Fibroblast of gingiva (primary cell): Measurements from ENCODE around the gene SERPINH1.

Experiments
- DNase-seq: peaks from one replicate; pipeline ENCODE4 v3.0.0-alpha.2; 2011; ENCODE audit warnings: low read depth

The SERPINH1 gene

DNA sequence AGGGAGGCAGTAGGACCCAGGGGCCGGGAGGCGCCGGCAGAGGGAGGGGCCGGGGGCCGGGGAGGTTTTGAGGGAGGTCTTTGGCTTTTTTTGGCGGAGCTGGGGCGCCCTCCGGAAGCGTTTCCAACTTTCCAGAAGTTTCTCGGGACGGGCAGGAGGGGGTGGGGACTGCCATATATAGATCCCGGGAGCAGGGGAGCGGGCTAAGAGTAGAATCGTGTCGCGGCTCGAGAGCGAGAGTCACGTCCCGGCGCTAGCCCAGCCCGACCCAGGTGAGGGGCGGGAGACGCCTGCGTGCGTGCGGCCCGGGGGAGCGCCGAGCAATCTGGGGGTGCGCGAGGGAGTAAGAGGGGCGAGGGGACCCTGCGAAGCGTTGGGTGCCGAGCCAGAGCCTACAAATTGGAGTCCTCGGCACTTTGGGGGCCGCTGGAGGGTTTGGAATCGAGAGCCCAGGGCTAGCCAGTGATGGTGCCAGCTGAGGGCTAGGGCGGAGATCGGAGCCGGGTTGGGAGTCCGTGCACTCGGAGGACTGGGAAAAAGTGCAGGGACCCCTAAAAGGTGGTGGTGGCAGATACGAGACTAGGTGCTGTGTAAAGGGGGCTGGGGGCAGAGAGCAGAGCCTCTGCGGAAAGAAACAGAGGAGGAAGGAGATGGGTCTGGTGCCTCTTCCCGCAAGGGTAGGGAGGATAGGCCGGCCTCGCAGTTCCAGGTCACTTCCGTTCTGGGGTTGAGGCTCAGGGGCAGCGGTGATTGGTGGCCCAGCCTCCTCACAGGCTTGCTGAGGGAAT, at the start of gene SERPINH1:
SERPINH1 (plus strand) TSS at position 206 of the 788 bp plus-strand sequence. CDS start 4,097 bp downstream, outside the sequence.
- peak; percentile 93 for DNase-seq

DNA sequence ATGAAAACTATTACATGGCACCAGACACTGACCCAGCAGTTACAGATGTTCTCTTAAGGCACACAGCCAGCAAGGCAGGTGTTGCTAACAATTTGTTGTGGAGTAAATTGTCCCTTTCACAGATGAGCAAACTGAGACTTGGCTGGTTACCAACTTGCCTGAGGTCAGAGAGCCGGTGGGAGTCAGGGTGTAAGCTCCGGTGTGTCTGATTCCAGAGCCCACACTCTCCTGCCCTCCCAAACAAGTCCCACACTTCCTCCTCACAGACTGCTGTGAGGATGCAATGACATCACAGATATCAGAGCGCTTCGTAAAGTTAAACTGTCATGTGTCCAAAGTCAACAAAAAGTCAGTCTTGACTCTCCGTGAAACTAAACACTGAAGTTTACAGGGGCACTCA, 48.8 kb upstream of the SERPINH1 start:
- peak; percentile 25 for DNase-seq

DNA sequence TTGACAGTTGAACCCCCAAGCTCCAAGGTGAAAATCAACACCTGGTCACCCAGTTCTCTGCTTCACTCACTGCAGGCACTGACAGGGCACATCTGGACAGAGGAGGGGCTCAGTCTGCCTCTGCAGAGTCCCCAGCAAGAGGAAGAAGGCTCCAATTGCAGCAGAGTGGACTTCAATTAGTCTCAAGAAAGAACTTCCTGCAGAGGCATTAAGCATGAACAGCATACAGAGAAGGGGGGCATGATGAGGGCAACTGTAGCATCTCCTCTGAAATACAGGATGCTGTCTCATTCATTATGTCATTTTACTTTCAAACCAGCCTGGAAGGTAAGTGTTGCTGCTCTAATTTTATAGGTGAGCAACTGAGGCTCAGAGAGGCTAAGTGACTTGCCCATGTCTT, 47.5 kb upstream of the SERPINH1 start:
- no peak for DNase-seq

DNA sequence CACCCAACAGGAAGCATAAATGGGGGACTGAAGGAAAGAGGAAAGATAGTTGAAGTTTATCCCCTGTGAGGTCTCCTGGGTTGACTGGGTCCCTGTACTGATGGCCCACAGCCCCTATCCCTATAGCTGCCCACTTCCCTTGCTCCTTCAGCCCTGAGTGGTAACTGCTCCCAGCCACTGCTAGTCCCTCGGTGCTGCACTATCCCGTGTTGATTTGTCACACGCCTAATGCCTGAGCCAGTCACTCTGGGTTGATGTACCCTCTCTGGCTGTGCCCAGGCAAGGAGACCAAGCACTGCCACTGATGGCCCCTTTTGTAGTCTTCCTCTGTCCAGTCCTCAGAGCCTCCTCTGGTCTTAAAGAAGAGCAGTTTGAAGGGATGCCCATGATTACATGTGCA, 45.9 kb upstream of the SERPINH1 start:
- no peak for DNase-seq

DNA sequence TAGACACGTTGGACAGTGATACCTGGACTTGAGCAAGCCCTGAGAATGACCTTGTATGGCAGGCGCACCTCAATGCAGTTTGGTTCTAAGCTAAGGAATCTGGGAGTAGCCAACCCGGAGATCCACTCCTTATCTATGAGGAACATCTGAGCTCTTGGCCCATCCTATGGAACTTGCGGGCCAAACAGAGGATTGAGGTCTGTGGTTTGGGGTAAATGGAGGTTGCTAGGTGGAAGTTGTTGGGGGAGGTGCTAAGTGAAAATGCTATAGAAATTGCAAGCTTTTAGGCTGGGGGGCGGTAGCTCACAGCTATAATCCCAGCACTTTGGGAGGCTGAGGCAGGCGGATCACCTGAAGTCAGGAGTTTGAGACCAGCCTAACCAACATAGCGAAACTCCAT, 45.2 kb upstream of the SERPINH1 start:
- DNase-seq, result no peak

DNA sequence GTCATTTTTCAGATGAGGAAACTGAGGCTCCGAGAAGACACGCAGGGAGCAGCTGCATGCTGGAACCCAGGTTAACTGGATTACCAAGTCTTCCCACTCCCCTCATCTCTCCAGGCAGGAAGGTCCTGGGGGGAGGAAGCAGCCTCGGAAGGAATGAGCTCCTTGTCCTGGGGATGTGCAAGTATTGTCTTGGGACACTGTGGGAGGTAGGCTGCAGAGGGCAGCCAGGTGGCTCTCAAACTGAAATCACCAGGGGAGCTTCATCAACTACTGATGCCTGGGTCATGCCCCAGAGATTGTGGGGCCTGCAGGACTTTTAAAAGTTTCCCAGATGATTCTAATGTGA, 43.9 kb upstream of the SERPINH1 start:
- DNase-seq, result no peak

DNA sequence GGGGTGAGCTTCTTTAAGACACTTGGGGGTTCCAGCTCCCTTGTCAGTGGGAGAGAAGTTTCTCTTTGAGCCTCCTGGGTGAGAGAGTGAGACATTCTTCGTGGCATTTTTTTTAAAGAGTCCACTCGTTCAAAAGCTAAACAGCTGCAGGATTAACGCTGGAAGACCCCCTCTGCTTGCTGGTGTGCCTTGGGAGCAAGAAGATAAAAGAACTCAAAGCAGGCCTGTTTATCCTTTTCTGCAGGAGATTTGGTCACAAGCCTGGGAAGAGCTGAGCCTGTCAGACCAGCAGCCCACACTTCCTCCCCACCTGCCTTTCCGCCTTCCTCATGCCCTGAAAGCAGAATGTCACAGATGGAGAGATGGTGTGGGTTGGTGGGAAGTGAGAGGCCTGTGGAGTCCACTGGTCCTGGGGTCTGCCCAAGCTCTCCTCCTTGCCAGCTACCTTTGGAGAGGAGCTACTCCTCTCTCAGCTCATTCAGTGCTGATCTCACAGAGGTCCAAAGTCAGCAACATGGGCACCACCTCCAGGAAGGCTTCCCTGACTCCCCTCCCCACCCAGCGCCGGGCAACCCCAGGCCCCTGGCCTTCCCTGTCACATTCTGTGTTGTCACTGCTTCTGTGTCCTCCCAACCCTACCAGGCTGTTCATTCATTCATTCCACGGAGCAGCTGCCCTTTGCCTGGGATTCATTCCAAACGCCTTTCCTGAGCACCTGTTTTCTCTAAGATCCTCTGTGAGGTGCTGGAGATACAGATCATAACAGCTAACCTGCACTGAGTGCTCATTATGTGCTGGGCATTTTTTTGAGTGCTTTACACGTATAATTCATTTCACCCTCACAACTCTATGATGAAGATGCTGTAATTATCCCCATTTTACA, 43.0 kb upstream of the SERPINH1 start:
- DNase-seq, result no peak

DNA sequence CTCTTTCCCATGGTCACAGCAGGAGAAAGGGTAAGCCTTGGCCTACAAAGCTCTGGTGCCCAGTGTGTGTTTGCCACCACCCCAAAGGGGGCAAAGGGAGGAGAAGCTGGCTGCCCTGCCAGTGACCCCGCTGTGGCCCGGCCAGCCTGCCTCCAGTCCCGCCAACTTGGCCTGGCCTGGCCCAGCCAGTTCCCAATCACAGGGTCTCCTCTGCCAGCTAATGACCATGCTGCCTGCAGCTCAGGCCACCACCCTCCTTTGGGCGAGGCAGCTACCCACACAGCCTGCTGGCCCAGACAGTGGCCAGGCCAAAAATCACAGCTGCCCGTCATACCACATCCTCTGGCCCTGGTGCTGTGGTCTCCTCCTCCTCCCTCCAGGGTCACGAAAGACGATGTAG, 41.4 kb upstream of the SERPINH1 start:
- no peak for DNase-seq

DNA sequence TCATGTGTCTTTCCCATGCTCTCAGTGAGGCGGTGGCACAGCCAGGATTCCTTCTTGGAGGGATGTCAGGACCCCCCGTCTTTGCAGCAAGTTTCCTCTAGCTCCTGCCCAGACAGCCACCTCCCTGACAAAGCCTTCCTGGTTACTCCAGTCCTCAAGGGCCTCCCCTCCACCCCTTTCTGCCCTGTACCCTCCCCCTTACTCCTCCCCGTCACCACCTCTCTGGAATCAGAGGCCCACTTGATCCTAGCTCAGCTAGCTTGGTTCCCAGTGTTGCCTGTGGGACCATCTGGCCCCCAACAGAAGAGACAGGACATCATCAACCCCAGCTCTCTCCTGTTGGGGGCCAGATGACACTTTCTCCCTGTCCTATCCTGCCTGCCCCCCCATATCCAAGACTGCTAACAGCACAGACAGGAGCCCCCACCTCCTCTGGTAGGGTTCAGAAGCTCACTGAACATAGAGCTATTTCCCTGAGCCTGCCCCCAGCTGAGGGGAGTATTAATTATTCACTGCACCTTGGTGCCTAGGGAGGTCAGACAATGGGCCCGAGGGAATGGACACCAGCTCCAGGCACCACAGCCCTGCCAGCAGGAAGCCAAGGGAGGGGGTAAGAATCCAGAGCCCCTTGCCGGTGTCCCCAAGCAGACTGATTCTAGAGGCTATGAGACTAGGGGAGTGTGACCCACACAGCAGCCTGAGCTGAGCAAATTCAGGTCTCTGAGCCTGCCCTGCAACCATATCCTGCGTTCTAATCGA, 39.6 kb upstream of the SERPINH1 start:
- DNase-seq, result no peak

DNA sequence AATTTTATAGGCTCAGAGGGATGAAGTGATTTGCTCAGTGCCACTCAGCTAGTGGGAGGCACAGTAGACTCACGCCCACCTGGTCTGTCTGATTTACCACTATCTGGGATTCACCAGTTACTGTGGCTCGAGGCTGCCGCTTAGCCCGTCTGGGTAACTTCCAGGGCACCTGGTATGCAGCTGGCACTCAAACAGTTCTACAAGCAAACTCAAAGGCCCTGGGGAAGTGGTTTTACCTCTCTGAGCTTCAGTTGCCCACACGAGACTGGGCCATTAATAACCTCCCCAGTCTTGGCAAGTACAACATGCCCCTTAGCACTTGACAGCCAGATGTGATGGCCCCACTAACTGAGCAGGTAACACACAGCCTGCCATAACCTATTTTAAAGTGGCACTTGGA, 38.9 kb upstream of the SERPINH1 start:
- DNase-seq, result no peak

DNA sequence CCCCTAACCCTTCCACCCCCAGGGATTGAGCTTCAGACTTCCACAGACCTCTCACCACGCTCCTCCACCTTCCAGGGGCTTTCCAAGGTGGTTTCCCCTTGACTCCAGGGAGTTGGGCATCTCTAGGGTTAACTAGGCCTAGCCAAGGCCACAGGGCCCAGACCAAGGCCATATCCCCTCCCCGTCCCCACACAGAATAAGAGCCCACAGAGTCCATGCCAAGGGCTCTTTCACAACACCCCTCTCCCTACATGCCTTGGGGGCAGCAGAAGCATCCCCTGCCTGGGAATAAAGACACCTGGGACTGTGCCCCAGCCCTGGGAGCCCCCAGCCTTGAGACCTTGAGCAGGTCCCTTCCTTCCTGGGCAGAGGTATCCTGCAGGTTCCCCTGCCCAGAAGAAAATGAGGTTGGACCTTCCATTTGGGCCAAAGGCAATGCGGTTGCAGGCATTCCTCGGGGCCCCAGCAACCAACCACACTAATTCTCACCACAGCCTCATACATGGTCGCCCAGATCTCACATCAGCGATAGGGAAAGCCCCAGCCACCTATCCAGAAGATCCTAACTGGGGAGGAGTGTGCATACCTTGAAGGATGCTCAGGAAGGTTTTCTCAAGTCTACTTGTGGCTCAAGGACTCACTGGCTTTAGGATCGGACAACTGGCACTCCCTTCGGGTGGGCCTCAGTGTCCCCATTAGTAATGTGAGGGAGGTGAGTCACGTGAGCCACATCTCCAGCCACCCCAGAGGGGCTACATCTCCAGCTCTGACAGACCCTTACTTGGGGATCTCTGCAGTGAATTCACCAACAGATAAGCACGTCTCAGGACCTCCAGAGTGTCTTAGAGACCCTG, 38.0 kb upstream of the SERPINH1 start:
- no peak for DNase-seq

DNA sequence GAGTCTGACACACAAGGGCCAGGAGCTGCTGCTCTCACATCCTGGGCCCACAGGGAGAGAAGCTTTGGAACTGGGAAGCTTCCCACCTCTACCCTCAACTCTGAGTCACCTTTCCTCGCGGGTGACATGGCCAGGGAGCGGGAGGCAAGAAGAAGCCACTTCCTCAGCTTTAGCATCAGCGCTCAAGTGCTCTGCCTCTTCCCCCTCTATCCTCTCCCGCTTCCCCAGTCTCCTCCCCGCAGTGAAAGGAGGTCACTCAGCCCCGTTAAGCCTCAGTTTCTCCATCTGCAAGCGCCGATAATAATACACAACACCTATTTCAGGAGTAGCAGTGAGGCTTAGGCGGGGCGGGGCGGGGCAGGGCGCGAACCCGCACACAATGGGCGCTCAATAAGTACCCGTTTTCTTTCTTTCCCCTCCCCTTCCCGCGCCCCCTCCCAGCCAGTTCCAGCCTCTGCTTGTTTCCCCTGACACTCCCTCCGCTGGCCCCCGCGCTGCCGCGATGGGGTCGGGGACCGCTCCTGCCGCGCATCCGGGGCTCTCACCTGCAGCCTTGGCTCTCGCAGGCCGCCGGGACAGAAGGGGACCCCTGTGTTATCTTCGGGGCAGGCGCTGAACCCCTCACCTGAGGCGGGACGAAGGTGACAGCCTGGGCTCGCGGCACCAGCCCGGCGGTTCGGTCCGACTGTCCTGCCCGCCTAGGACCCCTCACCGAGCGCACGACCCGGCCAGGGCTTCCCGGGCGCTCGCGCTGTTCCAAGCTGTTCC, 37.2 kb upstream of the SERPINH1 start:
- no peak for DNase-seq

DNA sequence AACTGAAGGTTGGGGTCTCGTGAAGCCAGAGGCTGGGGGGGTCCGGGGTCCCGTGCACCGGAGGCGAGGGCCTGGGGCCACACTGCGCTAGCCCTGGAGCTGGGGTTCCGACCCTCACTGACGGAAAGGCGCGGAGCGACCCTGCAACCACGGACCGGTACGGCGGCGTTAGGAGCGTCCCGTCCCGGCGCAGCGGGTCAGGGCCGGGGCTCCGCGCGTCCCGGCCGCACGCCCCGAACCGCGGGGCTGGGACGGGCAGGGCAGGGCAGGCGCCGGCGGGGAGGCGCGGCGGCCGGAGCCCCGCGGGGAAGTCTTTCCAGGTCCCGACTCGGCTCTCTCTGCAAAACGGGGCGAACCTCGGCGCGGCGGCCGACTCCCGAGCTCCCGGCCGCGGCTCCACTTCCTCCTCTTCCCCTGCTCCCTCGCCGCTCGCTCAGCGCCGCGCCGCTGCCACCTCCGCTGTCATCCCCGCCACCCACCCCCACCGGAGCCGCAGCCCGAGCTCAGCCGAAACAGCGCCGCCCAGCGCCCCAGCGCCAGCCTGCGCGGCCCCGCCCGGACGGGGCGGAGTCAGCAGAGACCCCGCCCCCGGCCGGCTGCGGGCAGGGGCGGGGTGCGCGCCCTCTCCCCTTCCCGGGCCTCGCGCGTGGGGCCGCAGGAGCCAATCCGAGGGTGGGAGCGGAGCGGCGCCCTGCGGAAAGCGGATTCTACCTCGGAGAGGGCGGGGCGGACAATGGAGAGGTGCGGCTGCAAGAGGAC, 36.4 kb upstream of the SERPINH1 start, which contains the start of gene GDPD5:
GDPD5 (minus strand) TSS at position 509 of the 759 bp plus-strand sequence. CDS start 48,206 bp downstream, outside the sequence.
- peak; percentile 58 for DNase-seq

DNA sequence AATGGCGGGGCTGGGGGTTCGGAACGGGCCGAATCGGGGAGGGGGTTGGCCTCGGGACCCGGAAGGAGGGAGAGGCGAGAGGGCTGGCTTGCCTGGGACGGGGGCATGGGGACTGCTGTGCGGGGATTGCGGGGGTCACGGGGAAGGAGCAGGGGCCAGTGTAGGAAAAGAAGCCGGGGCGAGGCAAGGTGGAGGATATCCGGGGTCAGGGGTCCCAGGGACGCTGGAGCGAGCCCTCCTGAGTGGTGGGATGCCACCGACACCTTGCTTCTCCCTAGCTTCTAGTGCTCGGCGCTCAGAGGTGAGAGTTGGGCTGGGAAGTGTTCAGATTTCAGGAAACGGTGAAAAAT, 35.9 kb upstream of the SERPINH1 start:
- no peak for DNase-seq

DNA sequence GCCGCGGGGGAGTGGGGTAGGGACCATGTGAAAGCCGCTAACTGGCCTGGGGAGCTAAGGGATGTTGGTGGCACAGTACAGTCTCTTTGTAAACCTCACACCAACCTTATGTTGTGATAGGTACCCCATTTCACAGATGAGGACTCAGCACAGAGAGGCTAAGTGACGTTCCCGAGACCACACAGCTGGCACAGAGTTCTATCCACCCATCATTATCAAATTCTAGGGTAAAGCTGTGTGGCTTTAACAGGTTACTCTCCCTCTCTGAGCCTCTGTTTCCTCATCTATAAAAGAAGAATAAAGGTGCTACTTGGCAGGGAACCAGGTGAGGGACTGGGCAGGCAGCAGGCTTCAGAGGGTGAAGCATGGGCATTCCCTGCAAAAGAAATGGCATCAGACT, 34.9 kb upstream of the SERPINH1 start:
- no peak for DNase-seq

DNA sequence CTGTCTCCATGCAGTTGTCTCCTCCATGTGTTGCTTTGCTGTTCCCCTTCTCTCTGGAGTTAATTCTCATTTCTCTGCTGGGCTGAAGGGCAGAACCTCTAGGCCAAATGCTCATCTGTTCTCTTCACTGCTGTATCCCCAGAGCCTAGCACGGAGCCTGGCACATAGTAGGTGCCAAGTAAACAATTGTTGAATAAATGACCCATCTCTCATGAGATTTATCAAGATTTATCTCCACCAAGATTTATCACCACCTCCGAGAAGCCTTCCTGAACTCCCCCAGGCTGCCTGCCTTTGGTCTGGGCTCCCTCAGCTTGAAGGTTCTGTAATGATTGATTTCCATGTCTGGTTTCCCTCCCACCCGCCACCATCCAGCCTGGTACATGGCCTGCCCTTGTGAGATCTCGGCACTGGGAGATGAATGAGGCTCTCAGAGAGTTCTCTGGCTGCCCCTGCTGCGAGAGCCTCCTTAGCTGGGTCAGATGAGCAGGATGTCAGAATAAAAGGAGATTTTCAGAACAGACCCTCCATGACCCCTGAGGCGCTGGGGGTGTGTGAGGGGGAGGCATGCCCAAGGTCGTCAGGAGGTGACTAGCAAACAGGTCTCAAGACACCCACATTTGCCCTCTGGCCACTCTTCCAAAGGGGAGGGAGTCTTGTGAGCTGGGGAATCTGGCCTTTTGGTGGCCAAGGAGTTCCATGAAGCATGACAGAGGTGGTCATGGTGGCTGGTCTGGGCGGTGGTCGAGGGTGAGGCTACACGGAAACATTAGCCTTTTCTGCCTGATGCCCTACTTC, 33.9 kb upstream of the SERPINH1 start:
- no peak for DNase-seq

DNA sequence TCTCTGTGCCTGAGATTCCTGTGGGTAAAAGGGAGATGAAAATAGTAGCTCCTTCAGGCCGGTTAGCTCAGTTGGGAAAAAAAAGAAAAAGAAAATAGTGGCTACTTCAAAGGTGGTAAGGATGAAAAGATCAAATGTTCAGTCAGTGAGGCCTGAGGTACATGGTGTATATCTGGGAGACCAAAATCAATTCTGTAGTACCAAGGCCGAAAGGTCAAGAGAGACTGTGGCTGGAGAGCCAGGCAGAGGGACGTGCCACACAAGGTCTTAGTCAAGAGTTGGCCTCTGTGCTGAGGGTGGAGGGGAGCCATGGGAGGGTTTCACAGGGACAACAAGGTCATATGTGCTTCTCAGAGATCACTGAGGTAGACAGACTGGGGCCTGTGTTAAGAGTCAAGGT, 31.5 kb upstream of the SERPINH1 start:
- no peak for DNase-seq

DNA sequence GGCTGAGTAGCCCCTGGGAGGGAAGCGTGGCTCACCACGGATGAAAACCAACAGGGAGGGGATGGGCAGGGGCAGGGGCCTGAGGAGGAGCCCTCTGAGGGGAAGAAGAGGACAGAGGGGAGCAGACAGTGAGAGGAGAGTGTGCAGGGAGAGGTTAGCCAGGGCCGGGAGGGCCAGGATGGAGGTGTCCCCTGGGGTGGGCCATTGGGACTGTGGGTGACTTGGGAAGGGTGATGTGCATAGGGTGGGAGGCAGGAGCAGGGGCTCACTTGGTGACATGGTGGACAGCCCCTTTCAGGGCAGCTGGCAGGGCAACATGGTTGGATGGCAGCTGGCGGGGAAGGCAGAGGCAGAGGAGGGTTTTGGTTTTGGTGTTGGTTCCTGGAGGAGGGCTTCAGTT, 30.7 kb upstream of the SERPINH1 start:
- DNase-seq, result no peak
